RPMI8226 (cell line): Measurements from ENCODE around the gene MED9.
"Not testable (repeated sequence)": the region's sequence is repeated elsewhere in the genome, so short reads cannot be mapped to it uniquely, and the experiment has no call there.

Experiments
- DNase-seq: peaks from one replicate; pipeline ENCODE4 v3.0.0-alpha.2; 2015

The MED9 gene

GRCh38 chr17:17456251-17456650 is 20.5 kb upstream of the MED9 start:
- DNase-seq: no peak

GRCh38 chr17:17457680-17458079 is 19.1 kb upstream of the MED9 start:
- DNase-seq: no peak

GRCh38 chr17:17460038-17460437 is 16.8 kb upstream of the MED9 start:
- DNase-seq: no peak

- peak; percentile 69 for DNase-seq
These were observed 14.6 kb upstream of the MED9 start for GRCh38 chr17:17462048-17462824.

GRCh38 chr17:17463821-17464220 is 13.0 kb upstream of the MED9 start:
- DNase-seq: no peak

GRCh38 chr17:17465878-17466277 is 10.9 kb upstream of the MED9 start:
- DNase-seq: not testable (repeated sequence)

- DNase-seq: no peak
These were observed 10.3 kb upstream of the MED9 start for GRCh38 chr17:17466511-17466910.

- DNase-seq: no peak
These were observed 9.8 kb upstream of the MED9 start for GRCh38 chr17:17467016-17467415.

GRCh38 chr17:17467720-17468119 is 9.1 kb upstream of the MED9 start:
- peak; percentile 8 for DNase-seq

- no peak for DNase-seq
These were observed 8.4 kb upstream of the MED9 start for GRCh38 chr17:17468217-17469010.

GRCh38 chr17:17469358-17469757 is 7.4 kb upstream of the MED9 start:
- no peak for DNase-seq

- DNase-seq: no peak
These were observed 6.8 kb upstream of the MED9 start for GRCh38 chr17:17469996-17470395.

- DNase-seq: no peak
These were observed 4.4 kb upstream of the MED9 start for GRCh38 chr17:17472333-17472920.

- no peak for DNase-seq
These were observed 2.5 kb upstream of the MED9 start for GRCh38 chr17:17474341-17474740.

GRCh38 chr17:17479209-17479608 is 2.4 kb downstream of the MED9 start:
- no peak for DNase-seq

GRCh38 chr17:17480593-17481148 is 3.9 kb downstream of the MED9 start:
- DNase-seq: no peak

- DNase-seq: no peak
These were observed 5.1 kb downstream of the MED9 start for GRCh38 chr17:17481860-17482259.

- no peak for DNase-seq
These were observed 7.7 kb downstream of the MED9 start for GRCh38 chr17:17484451-17484899.

GRCh38 chr17:17485420-17485819 is 8.6 kb downstream of the MED9 start:
- no peak for DNase-seq

- DNase-seq: not testable (repeated sequence)
These were observed 9.6 kb downstream of the MED9 start for GRCh38 chr17:17486416-17486815.

GRCh38 chr17:17487998-17488397 is 11.2 kb downstream of the MED9 start:
- no peak for DNase-seq

GRCh38 chr17:17491031-17491471 is 14.3 kb downstream of the MED9 start:
- DNase-seq: no peak

- no peak for DNase-seq
These were observed 14.8 kb downstream of the MED9 start for GRCh38 chr17:17491546-17491988.
